Hepatocyte (in vitro differentiated cells): Measurements from ENCODE around the gene RNF11. TPM values are rescaled to one million over a fixed set of nuclear protein-coding genes. Genes with fewer than 3 reads are reported as not detected.

Source experiments
- DNase-seq: peaks from one replicate; pipeline ENCODE4 v3.0.0-alpha.2; 2016; ENCODE audit warnings: low spot score
- H2AFZ ChIP-seq: fragments of 200-600 bp; sonication (generic); 2 replicates; pipeline ENCODE4 v1.6.0; 2016; ENCODE audit warnings: antibody characterized with exemption, mild to moderate bottlenecking
- H3K27ac ChIP-seq: fragments of 200-600 bp; sonication (generic); 2 replicates; pipeline ENCODE4 v1.5.1; 2016; ENCODE audit warnings: mild to moderate bottlenecking
- H3K27me3 ChIP-seq: fragments of 200-600 bp; sonication (generic); 2 replicates; pipeline ENCODE4 v1.6.1; 2016
- H3K36me3 ChIP-seq: fragments of 200-600 bp; sonication (generic); replicated peaks from 2 replicates; pipeline ENCODE4 v1.5.1; 2016; ENCODE audit warnings: low read depth; ENCODE audit not compliant: insufficient read depth
- H3K4me1 ChIP-seq: fragments of 200-600 bp; sonication (generic); 2 replicates; pipeline ENCODE4 v1.5.1; 2016; ENCODE audit warnings: mild to moderate bottlenecking, moderate library complexity; ENCODE audit not compliant: insufficient read depth
- H3K4me2 ChIP-seq: fragments of 200-600 bp; sonication (generic); 2 replicates; pipeline ENCODE4 v1.6.0; 2016
- H3K4me3 ChIP-seq: fragments of 200-600 bp; sonication (generic); 2 replicates; pipeline ENCODE4 v1.5.1; 2016; ENCODE audit warnings: mild to moderate bottlenecking
- H3K79me2 ChIP-seq: fragments of 200-600 bp; sonication (generic); 2 replicates; pipeline ENCODE4 v1.6.0; 2017; ENCODE audit warnings: mild to moderate bottlenecking
- H3K9me2 ChIP-seq: fragments of 200-600 bp; sonication (generic); replicated peaks from 2 replicates; pipeline ENCODE4 v1.6.0; 2017; ENCODE audit warnings: mild to moderate bottlenecking; ENCODE audit not compliant: insufficient read depth
- H3K9me3 ChIP-seq: fragments of 200-600 bp; sonication (generic); 2 replicates; pipeline ENCODE4 v1.5.1; 2016; ENCODE audit warnings: low read depth, mild to moderate bottlenecking
- H4K20me1 ChIP-seq: fragments of 200-600 bp; sonication (generic); 2 replicates; pipeline ENCODE4 v1.6.0; 2016; ENCODE audit warnings: mild to moderate bottlenecking; ENCODE audit not compliant: insufficient read depth, poor library complexity, severe bottlenecking
- CTCF ChIP-seq: fragments of 200-600 bp; sonication (generic); IDR thresholded peaks from 2 replicates; pipeline ENCODE4 v1.5.1; 2016; ENCODE audit warnings: antibody characterized with exemption, mild to moderate bottlenecking; ENCODE audit not compliant: poor library complexity
- EZH2 ChIP-seq: fragments of 200-600 bp; sonication (generic); IDR thresholded peaks from 2 replicates; pipeline ENCODE4 v1.6.1; 2016; ENCODE audit warnings: antibody characterized with exemption, mild to moderate bottlenecking, borderline replicate concordance
- EZH2phosphoT487 ChIP-seq: fragments of 200-600 bp; sonication (generic); IDR thresholded peaks from one replicate; pipeline ENCODE4 v1.6.1; 2018; ENCODE audit warnings: antibody characterized with exemption, mild to moderate bottlenecking, low read depth, moderate library complexity; ENCODE audit not compliant: unreplicated experiment, severe bottlenecking
- WGBS: methylation state at CpG from one replicate; pipeline ENCODE4 v1.1.6; 2016; ENCODE audit warnings: low lambda C conversion rate; ENCODE audit errors: missing lambda C conversion rate; 5-methylcytosine and 5-hydroxymethylcytosine counted together
- polyA plus RNA-seq: library from polyadenylated mRNA; unstranded; fragments of >200 nt; fragmentation: Nextera tagmentation; extraction: Ambion mirVana; gene quantifications from 2 replicates; pipeline ENCODE4 v1.2.1, GENCODE V29; 2016
- total RNA-seq: library from RNA; depleted of rRNA; stranded (reverse); fragments of >200 nt; gene quantifications from 2 replicates; pipeline ENCODE4 v1.2.3, GENCODE V29; 2014

The RNF11 gene
- total and polyA plus RNA-seq, 2 experiments from 2014 or later: 55.9 to 99.8 TPM

GRCh38 chr1:51298322-51298705 is 62.2 kb downstream of the RNF11 start:
- H3K36me3 ChIP-seq: no peaks in the 10 kb centered on the region
- no peak for DNase-seq
- H3K4me3 ChIP-seq: no peak overlapping the region
- H3K27me3 ChIP-seq: no peaks in the 10 kb centered on the region
- no peaks in the 10 kb centered on the region for H3K9me2 ChIP-seq
- H2AFZ ChIP-seq: no peak overlapping the region
- no peaks in the 10 kb centered on the region for H4K20me1 ChIP-seq
- no peak overlapping the region for H3K27ac ChIP-seq
- H3K79me2 ChIP-seq: no peaks in the 10 kb centered on the region
- TF ChIP-seq EZH2: no peak
- WGBS: 94% methylated on average over 4 of the region's 4 CpGs
- peaks cover 3% of the 10 kb centered on the region for H3K4me1 ChIP-seq
- H3K4me2 ChIP-seq: no peak overlapping the region
- H3K9me3 ChIP-seq: no peaks in the 10 kb centered on the region

- H3K4me1 ChIP-seq: peaks cover 3% of the 10 kb centered on the region
- WGBS: 98% methylated on average over 11 of the region's 11 CpGs
- H3K9me2 ChIP-seq: no peaks in the 10 kb centered on the region
- no peak overlapping the region for H2AFZ ChIP-seq
- no peak overlapping the region for H3K27ac ChIP-seq
- no peaks in the 10 kb centered on the region for H3K36me3 ChIP-seq
- no peak overlapping the region for H3K4me3 ChIP-seq
- H3K4me2 ChIP-seq: no peak overlapping the region
- H3K27me3 ChIP-seq: no peaks in the 10 kb centered on the region
- H3K79me2 ChIP-seq: no peaks in the 10 kb centered on the region
- DNase-seq: no peak
- TF ChIP-seq CTCF: no peak
- TF ChIP-seq EZH2: no peak
- no peak for TF ChIP-seq EZH2phosphoT487
- no peaks in the 10 kb centered on the region for H3K9me3 ChIP-seq
- no peaks in the 10 kb centered on the region for H4K20me1 ChIP-seq
Measured at GRCh38 chr1:51299185-51299885, 63.3 kb downstream of the RNF11 start.

GRCh38 chr1:51299981-51300670 is 64.1 kb downstream of the RNF11 start:
- Histone ChIP-seq H3K79me2 (no peaks in the 10 kb centered on the region), H3K4me3 (no peak overlapping the region), H3K27ac (no peak overlapping the region), H3K9me3 (no peaks in the 10 kb centered on the region), H4K20me1 (no peaks in the 10 kb centered on the region), H3K4me2 (no peak overlapping the region), H3K27me3 (no peaks in the 10 kb centered on the region), H3K9me2 (no peaks in the 10 kb centered on the region), H3K4me1 (peaks cover 3% of the 10 kb centered on the region), H2AFZ (no peak overlapping the region), H3K36me3 (no peaks in the 10 kb centered on the region)
- WGBS: 92% methylated on average over 6 of the region's 6 CpGs
- TF ChIP-seq EZH2 (no peak), CTCF (no peak), EZH2phosphoT487 (no peak)
- DNase-seq: no peak

GRCh38 chr1:51301152-51301843 is 65.2 kb downstream of the RNF11 start:
- DNase-seq: no peak
- H4K20me1 ChIP-seq: no peaks in the 10 kb centered on the region
- no peaks in the 10 kb centered on the region for H3K79me2 ChIP-seq
- TF ChIP-seq EZH2: no peak
- TF ChIP-seq CTCF: no peak
- TF ChIP-seq EZH2phosphoT487: no peak
- no peak overlapping the region for H3K4me2 ChIP-seq
- no peak overlapping the region for H3K4me3 ChIP-seq
- H3K9me3 ChIP-seq: no peaks in the 10 kb centered on the region
- H3K36me3 ChIP-seq: no peaks in the 10 kb centered on the region
- no peaks in the 10 kb centered on the region for H3K9me2 ChIP-seq
- no peak overlapping the region for H3K27ac ChIP-seq
- no peak overlapping the region for H2AFZ ChIP-seq
- 93% methylated on average over 8 of the region's 10 CpGs for WGBS
- peaks cover 3% of the 10 kb centered on the region for H3K4me1 ChIP-seq
- H3K27me3 ChIP-seq: no peaks in the 10 kb centered on the region
